BJ (cell line): Measurements from ENCODE around the gene GABBR2. TPM values are rescaled to one million over a fixed set of nuclear protein-coding genes. Genes with fewer than 3 reads are reported as not detected.

Experiments
- CTCF ChIA-PET: fragments of 350-600 bp; formaldehyde crosslinking; extraction: SDS; loops from one replicate; lab custom pipeline; 2021; ENCODE audit warnings: antibody characterized with exemption, inconsistent platforms; lab: Yijun Ruan, JAX
- POLR2A ChIA-PET: fragments of 300-600 bp; sonication (Branson Sonifier 250); formaldehyde crosslinking; extraction: SDS; loops from one replicate; lab custom pipeline; 2021; ENCODE audit warnings: antibody characterized with exemption; lab: Charles Lee
- DNase-seq: peaks from one replicate; pipeline ENCODE4 v3.0.0-alpha.2; 2011; ENCODE audit warnings: low read depth
- H3K27me3 ChIP-seq: 2 replicates; pipeline ENCODE4 v1.6.0; 2011; ENCODE audit warnings: low read length; ENCODE audit not compliant: control insufficient read depth, insufficient read depth
- H3K36me3 ChIP-seq: 2 replicates; pipeline ENCODE4 v1.5.1; 2011; ENCODE audit warnings: low read length; ENCODE audit not compliant: control insufficient read depth, insufficient read depth
- H3K4me3 ChIP-seq: 2 replicates; pipeline ENCODE4 v1.5.1; 2011; ENCODE audit warnings: low read depth, mild to moderate bottlenecking, control low read depth, low read length
- CTCF ChIP-seq: IDR thresholded peaks from 2 replicates; pipeline ENCODE4 v1.5.1; 2011; ENCODE audit warnings: low read depth, mild to moderate bottlenecking, control low read depth, inconsistent platforms, low read length, moderate library complexity; ENCODE audit not compliant: insufficient read depth
- polyA plus RNA-seq: library from polyadenylated mRNA; depleted of rRNA; stranded (reverse); fragments of >200 nt; gene quantifications from 2 replicates; pipeline ENCODE4 v1.2.3, GENCODE V29; 2011

GABBR2 gene
- polyA plus RNA-seq, 1 experiment = 1.6 TPM

- DNase-seq = no peak
Observed at GRCh38 chr9:98625728-98626127, 83.0 kb downstream of the GABBR2 start.

GRCh38 chr9:98619788-98620187 is 88.9 kb downstream of the GABBR2 start:
- POLR2A ChIA-PET = no interaction called here

More at GRCh38 chr9:98625728-98626127, 83.0 kb downstream of the GABBR2 start:
- TF ChIP-seq CTCF = no peak
- CTCF ChIA-PET = interaction anchor here (1.2 to 1.9 kb wide), 2 partner anchors 11 to 12 kb away, joined by 3 to 5 read pairs; no protein-coding TSS in a partner anchor
- POLR2A ChIA-PET = no interaction called here
- Histone ChIP-seq H3K4me3 (no peak overlapping the region), H3K27me3 (peaks cover 5% of the 10 kb centered on the region), H3K36me3 (no peaks in the 10 kb centered on the region)

GRCh38 chr9:98615633-98616032 is 93.1 kb downstream of the GABBR2 start:
- H3K4me3 ChIP-seq = no peak overlapping the region
- ChIA-PET CTCF (interaction anchor here (2.2 kb wide), 1 partner anchor 10 kb away, joined by 5 read pairs; no protein-coding TSS in a partner anchor), POLR2A (no interaction called here)

More at GRCh38 chr9:98619788-98620187, 88.9 kb downstream of the GABBR2 start:
- no peak overlapping the region for H3K4me3 ChIP-seq
- TF ChIP-seq CTCF = no peak
- H3K27me3 ChIP-seq = peaks cover 9% of the 10 kb centered on the region
- H3K36me3 ChIP-seq = no peaks in the 10 kb centered on the region
- no peak for DNase-seq
- CTCF ChIA-PET = no interaction called here

GRCh38 chr9:98614941-98615340 is 93.8 kb downstream of the GABBR2 start:
- Histone ChIP-seq H3K4me3 (no peak overlapping the region), H3K36me3 (no peaks in the 10 kb centered on the region), H3K27me3 (peaks cover 7% of the 10 kb centered on the region)
- no peak for TF ChIP-seq CTCF
- no peak for DNase-seq
- POLR2A ChIA-PET = no interaction called here
- CTCF ChIA-PET = interaction anchor here (2.2 kb wide), 1 partner anchor 11 kb away, joined by 5 read pairs; no protein-coding TSS in a partner anchor

More at GRCh38 chr9:98615633-98616032, 93.1 kb downstream of the GABBR2 start:
- H3K36me3 ChIP-seq = no peaks in the 10 kb centered on the region
- TF ChIP-seq CTCF = no peak
- H3K27me3 ChIP-seq = peaks cover 7% of the 10 kb centered on the region
- DNase-seq = no peak

- H3K4me3 ChIP-seq = no peak overlapping the region
- TF ChIP-seq CTCF = no peak
- no peak for DNase-seq
- ChIA-PET CTCF (interaction anchor here (1.0 kb wide), 1 partner anchor 37 kb away, joined by 3 read pairs; no protein-coding TSS in a partner anchor), POLR2A (no interaction called here)
- no peaks in the 10 kb centered on the region for H3K36me3 ChIP-seq
- peaks cover 4% of the 10 kb centered on the region for H3K27me3 ChIP-seq
Observed at GRCh38 chr9:98612061-98612752, 96.5 kb downstream of the GABBR2 start.
